ENCODE measurements around the gene SARNP.
"Not testable (repeated sequence)": the region's sequence is repeated elsewhere in the genome, so short reads cannot be mapped to it uniquely, and the experiment has no call there.

Gene SARNP

DNA sequence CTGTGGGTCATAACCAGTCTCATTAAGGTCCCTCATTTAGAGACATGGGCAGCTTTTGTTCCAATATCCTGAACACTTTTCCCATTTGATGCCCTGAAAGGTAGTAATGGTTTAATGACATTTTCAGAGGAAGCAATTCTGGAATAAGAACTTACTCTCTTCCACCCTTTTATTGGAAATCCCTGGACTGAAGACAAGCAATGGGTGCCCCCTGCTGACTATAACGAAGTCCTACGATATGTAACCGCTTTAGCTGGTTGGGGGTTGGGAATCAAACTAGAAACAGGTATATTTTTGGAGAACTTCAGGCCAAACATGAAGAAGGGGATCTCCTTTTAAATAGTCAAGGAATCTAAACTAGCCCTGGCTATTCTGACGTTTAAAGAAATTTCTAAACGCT, 20.5 kb downstream of the SARNP start:
- no peak for DNase-seq (ENCODE audit: low read depth in 2 of 2)

DNA sequence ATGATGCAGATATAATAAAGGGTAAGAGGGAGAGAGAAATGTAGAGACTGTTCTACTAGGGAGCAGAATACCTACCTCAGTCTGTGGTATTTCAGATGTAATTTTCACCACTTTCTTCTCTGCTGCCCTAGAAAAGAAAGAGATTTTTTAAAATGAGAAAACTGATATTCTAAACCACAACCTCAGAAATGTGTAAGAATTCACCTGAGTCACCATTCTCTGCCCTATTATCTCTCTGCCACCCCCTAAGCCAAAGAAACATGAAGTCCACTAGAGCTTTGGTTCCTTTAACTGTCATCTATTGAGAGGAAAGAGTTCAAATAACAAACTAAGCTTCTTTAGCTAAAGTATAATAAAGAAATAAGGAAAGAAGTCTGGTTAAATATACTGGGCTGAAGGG, 21.6 kb downstream of the SARNP start:
- DNase-seq (ENCODE audit: low read depth in 2 of 2) = no peak

DNA sequence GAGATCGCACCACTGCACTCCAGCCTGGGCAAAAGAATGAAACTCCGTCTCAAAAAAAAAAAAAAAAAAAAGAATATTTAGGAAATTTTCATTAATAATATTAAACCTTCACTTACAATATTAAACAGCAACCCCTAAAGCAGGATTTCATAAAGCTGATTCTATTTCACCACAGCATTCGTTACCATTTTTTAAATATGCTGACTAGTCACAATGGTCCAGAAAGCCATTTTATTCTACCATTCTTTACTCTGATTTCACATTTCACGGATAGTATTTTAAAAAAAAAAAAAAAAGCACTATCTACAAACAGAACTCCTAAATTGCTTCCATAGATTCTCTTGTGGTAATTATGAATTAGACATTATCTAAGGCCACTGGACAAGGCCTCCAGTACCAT, 27.6 kb downstream of the SARNP start:
- no peak for DNase-seq (ENCODE audit: low read depth in 2 of 2)

- DNase-seq (ENCODE audit: low read depth in 2 of 2) = no peak
These were observed 28.4 kb downstream of the SARNP start for GRCh38 chr12:55789171-55789570.

DNA sequence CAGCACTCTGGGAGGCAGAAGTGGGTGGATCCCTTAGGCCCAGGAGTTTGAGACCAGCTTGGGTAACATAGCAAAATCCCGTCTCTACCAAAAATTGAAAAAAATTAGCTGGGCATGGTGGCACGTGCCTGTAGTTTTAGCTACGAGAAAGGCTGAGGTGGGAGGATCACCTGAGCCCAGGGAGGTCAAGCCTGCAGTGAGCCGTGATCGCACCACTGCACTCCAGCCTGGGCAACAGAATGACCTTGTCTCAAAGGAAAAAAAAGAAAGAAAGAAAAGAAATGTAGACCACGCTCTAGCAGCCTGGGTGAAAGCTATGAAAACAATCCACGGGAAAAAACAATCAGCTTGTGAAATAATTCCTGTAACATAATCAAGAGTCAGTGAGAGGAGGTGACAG, 29.0 kb downstream of the SARNP start:
- no peak for DNase-seq (ENCODE audit: low read depth in 2 of 2)

DNA sequence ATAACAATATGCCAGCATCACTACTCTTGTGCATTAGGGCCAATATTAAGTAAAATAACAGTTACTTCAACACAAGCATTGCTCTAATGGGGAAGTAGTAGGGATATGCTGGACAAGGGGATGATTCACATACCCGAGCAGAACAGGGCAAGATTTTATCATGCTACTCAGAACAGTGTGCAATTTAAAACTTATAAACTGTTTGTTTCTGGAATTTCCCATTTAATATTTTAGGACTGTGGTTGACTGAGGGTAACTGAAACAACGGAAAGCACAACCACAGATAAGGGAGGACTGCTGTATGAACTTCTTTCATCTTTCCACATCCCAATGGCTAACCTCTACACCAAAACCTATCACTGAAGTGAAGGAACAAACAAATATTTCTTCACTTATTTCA, 36.8 kb downstream of the SARNP start:
- DNase-seq (ENCODE audit: low read depth in 2 of 2) = no peak

- DNase-seq (ENCODE audit: low read depth in 2 of 2) = no peak
These were observed 39.7 kb downstream of the SARNP start for GRCh38 chr12:55777856-55778255.

DNA sequence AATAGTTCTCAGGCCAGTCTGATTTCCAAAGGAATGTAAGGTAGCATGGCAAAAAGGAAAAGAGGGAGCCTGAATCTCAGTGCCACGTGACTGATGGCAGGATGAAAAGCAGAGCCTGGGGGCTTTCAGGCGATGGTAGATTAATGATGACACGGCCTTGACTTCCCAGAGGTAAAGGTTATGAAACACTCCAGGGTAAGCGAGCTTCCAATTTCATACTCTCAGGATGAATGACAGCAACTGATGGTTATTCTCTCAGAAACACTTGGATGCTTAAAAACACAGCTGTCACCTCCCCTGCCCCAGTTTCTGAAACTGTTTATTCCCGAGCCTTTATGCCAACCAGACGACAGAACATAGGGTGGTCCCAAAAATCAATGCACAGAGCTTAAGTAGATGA, 45.8 kb downstream of the SARNP start:
- no peak for DNase-seq (ENCODE audit: low read depth in 2 of 2)

DNA sequence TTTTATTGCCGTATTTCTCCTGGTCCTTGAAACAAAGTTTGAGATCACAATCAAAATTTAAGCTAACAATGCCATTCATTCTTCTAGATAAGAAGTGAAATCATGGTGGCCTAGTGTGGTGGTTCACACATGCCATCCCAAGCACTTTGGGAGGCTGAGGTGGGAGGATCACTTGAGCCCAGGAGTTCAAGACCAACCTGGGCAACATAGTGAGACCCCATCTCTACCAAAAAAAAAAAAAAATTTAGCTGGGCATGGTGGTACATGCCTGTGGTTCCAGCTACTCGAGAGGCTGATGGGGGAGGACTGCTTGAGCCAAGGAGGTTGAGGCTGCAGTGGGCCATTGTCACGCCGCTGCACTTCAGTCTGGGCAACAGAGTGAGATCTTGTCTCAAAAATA, 50.4 kb downstream of the SARNP start:
- DNase-seq (ENCODE audit: low read depth in 2 of 2) = no peak

GRCh38 chr12:55765736-55766290, 51.7 kb downstream of the SARNP start:
- no peak for DNase-seq (ENCODE audit: low read depth in 2 of 2)

DNA sequence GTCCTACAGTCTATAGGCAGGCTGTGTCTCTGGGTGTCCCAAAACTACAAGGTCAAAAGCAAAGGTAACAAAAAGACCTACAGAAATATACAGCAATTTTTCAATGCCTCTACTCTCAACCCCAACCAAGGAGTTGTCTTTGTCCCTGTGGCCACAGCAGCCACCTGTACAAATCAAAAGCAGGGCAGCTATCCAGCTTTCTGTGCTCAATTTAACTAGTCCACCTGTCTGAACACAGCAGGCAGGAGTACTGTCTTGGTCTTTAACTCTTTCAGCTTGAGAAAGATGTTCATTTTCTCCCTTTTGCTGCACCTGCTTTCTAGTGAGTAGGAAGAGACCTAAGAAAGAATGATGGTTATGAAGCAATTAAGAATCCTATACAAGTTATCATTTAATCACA, 54.9 kb downstream of the SARNP start:
- DNase-seq (ENCODE audit: low read depth in 2 of 2) = no peak

- no peak for DNase-seq (ENCODE audit: low read depth in 2 of 2)
These were observed 56.9 kb downstream of the SARNP start for GRCh38 chr12:55760663-55761062.

GRCh38 chr12:55758575-55758974, 58.9 kb downstream of the SARNP start:
- DNase-seq (ENCODE audit: low read depth in 2 of 2) = not testable (repeated sequence)

GRCh38 chr12:55757701-55758100, 59.8 kb downstream of the SARNP start:
- no peak for DNase-seq (ENCODE audit: low read depth in 2 of 2)

- no peak for DNase-seq (ENCODE audit: low read depth in 2 of 2)
These were observed 62.3 kb downstream of the SARNP start for GRCh38 chr12:55755246-55755645.

DNA sequence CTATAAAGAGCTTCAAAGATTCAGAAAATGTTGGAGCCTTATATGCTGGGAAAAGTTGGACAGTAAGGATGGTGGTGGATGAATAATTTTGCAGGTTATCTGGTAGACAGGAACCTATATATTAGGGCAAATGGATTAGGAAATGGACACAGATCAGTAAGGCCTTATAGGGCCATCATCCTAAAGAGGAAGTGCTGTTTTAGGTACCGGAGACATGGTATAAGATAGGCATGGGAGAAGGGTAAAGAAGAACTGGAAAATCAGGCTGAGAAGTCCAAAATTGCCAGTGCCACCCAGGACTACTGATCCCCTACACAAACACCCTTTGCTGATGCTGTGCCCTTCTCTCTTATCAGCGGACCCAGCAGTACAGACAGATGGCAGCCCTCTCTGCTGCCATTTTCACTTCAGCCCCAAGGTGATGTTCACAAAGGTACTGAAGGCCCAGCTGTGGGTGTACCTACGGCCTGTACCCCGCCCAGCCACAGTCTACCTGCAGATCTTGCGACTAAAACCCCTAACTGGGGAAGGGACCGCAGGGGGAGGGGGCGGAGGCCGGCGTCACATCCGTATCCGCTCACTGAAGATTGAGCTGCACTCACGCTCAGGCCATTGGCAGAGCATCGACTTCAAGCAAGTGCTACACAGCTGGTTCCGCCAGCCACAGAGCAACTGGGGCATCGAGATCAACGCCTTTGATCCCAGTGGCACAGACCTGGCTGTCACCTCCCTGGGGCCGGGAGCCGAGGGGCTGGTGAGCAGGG, 69.1 kb downstream of the SARNP start:
- DNase-seq (ENCODE audit: low read depth in 2 of 2) = no peak

GRCh38 chr12:55746913-55747231, 70.7 kb downstream of the SARNP start:
- DNase-seq (ENCODE audit: low read depth in 2 of 2) = no peak

GRCh38 chr12:55746174-55746912, 71.2 kb downstream of the SARNP start:
- no peak for DNase-seq (ENCODE audit: low read depth in 2 of 2)

DNA sequence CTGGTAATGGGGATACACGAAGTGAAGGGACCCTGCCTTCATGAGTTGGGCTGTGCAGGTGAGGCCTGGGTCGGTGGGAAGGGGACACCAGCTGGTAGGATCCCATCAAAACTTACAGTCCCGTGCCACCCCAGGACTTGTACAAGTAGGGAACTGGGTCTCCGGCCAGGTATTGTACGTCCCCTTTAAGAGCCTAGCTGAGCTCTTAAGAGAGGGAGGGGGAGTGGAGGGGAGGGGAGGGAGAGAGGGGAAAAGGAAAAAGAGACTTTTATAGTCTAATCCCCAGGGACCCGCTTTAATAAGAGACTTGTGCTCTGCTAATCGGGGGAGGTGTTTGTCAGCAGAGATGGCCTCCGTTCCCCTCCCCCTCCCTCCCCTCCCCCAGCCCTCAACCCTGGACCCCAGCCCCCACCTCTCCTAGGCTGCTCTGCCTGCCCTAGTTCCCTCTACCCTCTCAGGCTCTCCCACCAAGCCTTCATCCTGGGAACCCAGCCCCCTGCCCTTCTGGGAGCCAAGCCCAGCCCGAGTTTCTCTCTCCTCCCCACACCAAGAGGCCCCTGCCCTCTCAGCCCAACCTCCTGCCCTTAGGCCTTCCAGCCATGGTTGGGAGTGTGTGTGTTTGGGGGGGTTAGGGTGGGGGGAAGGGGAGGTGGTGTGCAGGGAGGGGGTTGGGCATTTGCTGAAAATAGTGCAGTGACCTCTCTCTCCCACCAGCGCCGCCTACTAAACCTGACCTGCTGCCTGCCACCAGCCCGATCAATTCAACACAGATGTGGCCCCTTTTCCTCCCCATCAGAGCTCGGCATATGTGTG, 72.0 kb downstream of the SARNP start:
- DNase-seq (ENCODE audit: low read depth in 2 of 2) = no peak

DNA sequence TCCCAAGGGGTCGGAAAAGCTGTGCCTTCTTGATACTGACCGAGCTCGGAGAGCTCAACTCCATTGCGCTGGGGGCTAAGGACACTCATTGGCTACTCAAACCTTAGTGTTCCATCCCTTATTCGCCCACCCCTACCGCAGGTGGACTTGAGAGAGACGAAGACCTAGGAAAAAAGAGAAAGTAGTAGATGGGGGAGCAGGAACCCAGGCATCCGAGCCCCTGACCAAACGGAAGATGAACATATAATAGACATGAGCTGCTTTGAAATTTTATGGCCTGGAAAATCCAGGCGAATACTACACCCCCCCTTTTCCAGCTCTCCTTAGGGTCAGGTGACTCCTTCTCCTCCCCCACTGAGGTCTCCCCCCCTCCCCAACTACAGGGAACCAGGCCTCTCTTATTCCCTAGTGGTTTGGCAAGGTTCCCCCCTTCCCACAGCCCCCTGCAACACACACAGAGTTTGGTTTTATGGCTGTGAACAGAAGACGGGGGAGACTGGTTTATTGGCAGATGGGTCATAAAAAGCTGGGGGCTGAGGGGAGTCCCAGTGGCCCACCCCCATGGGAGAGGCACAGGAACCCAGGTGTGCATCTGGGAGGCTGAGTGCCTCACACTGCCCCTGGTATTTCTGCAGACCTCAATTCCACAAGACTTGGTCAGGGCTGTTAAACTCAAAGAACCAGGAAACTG, 73.0 kb downstream of the SARNP start:
- no peak for DNase-seq (ENCODE audit: low read depth in 2 of 2)

DNA sequence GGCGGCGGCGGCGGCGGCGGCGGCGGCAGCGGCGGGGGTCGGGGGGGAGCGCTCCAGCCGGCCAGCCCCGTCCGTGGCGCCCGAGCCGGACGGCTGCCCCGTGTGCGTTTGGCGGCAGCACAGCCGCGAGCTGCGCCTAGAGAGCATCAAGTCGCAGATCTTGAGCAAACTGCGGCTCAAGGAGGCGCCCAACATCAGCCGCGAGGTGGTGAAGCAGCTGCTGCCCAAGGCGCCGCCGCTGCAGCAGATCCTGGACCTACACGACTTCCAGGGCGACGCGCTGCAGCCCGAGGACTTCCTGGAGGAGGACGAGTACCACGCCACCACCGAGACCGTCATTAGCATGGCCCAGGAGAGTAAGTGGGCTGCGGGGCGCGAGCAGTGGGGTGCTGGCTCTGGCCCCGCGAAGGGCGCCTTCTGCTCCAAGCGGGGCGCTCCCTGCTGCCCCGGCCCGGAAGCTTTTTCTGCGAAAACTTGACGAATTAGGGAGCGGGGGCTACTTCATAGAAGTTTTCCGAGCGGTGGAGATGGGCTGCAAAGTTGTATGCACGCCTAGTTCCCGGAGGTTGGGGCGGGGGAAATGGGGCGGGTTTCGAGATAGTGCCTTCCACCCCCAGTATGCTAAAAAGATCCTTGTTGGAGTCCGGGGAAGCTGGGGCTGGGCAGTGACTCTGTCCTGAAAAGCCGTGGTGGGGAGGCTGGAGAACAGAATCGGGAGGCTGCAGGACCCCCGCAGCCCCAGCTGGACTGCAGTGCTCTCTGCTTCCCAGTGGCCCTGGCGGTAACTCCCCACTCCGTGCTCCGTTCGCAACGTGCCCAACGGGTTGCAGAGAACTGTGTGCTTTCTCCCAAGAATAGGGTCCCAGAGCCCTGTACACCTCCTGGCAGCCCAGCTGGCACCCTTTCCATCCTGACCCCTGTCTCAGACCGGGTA, 73.9 kb downstream of the SARNP start:
- DNase-seq (ENCODE audit: low read depth in 2 of 2) = no peak

All from stimulated activated CD8-positive, alpha-beta memory T cell treated with anti-CD3 and anti-CD28 coated beads, Interleukin-2, amount 100 ng/mL, for 1 hour (primary cell).